NB4 (cell line): ENCODE data around the gene EDN2.

Experiments
- DNase-seq: peaks from one replicate; pipeline ENCODE4 v3.0.0; 2010; ENCODE audit warnings: low read depth
- H3K4me3 ChIP-seq: one replicate; pipeline ENCODE4 v1.5.1; 2011; ENCODE audit warnings: mild to moderate bottlenecking, low read depth, low read length, moderate library complexity
- MYC ChIP-seq: IDR thresholded peaks from 2 replicates; pipeline ENCODE4 v1.6.1; 2011; ENCODE audit warnings: low read depth, low read length
- POLR2A ChIP-seq: IDR thresholded peaks from 2 replicates; pipeline ENCODE4 v1.6.1; 2011; ENCODE audit warnings: mild to moderate bottlenecking; ENCODE audit not compliant: insufficient read length; ENCODE audit errors: extremely low read depth
- TF ChIP-seq, protein P1 (sequence below): IDR thresholded peaks from 2 replicates; pipeline ENCODE4 v1.6.1; 2011; ENCODE audit warnings: low read depth, low read length
- TF ChIP-seq, protein P2 (sequence below): IDR thresholded peaks from one replicate; pipeline ENCODE4 v1.5.1; 2012; ENCODE audit warnings: low read depth, low read length

Gene EDN2

DNA sequence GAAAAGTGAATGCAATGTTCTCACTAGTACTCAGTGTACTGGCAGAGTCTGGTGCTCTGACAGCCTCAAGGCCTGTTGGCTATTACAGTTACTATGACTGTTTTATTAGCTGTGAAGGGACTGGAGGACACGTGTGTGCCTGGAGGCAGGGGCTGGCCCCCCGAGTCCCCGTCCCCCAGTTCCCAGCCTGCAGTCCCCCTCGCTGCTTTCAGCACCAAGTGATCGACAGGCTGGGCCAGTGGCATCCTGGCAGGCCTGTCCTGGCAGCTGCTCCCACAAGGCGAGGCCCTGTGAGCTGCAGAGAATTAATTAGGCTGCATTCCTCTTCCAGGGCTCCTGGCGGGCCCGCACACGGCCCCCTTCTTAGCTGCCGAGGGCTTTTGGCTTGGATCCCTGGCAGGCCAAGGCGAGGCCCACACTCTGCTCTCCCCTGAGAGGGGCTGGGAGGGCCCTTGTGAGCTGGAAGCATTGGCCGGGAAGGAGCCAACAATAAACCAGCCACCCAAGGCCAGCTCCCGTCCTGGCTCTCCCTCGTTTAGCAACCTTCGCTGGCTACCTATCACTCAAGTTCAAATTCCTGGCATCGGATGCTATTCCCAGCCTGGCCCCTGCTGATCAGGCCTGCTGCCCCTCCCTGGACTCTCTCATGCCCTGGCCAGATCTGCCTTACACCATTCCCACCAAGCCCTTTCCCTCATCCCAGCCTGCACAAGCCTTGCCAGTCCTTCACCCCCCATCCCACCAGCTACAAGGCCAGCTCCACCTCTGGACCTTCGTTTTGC lies 9.8 kb downstream of the EDN2 start:
- no peak for DNase-seq
- no peak for TF ChIP-seq POLR2A
- TF ChIP-seq MYC = no peak
- TF ChIP-seq, protein P1, sequence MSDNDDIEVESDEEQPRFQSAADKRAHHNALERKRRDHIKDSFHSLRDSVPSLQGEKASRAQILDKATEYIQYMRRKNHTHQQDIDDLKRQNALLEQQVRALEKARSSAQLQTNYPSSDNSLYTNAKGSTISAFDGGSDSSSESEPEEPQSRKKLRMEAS = no peak
- TF ChIP-seq, protein P2, sequence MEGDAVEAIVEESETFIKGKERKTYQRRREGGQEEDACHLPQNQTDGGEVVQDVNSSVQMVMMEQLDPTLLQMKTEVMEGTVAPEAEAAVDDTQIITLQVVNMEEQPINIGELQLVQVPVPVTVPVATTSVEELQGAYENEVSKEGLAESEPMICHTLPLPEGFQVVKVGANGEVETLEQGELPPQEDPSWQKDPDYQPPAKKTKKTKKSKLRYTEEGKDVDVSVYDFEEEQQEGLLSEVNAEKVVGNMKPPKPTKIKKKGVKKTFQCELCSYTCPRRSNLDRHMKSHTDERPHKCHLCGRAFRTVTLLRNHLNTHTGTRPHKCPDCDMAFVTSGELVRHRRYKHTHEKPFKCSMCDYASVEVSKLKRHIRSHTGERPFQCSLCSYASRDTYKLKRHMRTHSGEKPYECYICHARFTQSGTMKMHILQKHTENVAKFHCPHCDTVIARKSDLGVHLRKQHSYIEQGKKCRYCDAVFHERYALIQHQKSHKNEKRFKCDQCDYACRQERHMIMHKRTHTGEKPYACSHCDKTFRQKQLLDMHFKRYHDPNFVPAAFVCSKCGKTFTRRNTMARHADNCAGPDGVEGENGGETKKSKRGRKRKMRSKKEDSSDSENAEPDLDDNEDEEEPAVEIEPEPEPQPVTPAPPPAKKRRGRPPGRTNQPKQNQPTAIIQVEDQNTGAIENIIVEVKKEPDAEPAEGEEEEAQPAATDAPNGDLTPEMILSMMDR = no peak
- no peak overlapping the region for H3K4me3 ChIP-seq

DNA sequence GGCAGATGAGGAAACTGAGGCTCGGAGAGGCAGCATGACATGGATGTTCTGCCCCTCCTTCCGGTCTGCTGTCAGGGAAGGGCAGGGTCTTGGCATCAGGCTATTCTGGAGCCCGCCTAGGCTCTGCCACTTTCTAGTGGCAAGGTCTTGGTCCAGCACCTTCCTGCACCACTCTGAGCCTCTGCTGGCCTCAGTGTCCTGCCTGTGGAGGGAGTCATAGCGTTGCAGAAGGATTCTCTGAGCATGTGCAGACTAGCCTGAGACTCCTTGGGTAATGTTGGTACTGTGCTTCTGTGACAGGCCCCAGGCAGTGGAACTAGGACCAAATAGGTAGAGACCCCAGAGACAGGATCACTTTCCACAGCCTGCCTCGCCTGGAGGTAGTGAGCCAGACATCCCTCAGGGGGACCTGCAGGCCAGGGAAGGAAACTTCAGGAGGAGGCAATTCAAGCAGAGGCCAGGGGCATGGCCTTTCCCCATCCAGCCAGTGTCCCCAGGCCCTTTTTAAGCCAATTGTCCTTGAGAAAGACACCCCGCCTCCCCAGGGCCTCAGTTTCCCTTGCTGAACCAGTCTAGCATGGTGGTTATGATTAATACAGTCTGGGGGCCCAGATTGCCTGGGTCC lies 10.6 kb downstream of the EDN2 start:
- H3K4me3 ChIP-seq = no peak overlapping the region
- no peak for DNase-seq
- TF ChIP-seq POLR2A = no peak
- TF ChIP-seq, protein P1 = no peak
- no peak for TF ChIP-seq MYC
- TF ChIP-seq, protein P2 = no peak

DNA sequence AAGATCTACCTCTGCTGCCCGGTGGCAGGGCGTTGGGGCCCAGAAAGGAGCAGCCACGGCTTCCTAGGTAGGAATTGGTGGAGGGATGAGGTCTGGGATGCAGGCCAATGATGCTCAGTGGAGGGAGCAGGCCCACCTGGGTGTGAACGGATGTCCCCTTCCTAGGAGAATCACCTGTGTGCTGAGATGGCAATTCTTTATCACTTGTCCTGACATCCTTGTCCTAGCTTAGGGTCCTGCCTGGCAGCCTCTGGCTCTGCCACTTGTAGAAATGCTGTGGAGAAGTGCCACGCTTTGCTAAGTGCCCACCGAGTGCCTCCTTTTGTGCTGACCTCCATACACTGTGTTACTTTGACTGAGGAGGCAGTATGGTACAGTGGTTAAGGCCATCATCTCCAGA lies 12.8 kb downstream of the EDN2 start:
- TF ChIP-seq POLR2A (no peak), MYC (no peak)
- TF ChIP-seq, protein P2 = no peak
- TF ChIP-seq, protein P1 = no peak
- no peak for DNase-seq
- no peak overlapping the region for H3K4me3 ChIP-seq

DNA sequence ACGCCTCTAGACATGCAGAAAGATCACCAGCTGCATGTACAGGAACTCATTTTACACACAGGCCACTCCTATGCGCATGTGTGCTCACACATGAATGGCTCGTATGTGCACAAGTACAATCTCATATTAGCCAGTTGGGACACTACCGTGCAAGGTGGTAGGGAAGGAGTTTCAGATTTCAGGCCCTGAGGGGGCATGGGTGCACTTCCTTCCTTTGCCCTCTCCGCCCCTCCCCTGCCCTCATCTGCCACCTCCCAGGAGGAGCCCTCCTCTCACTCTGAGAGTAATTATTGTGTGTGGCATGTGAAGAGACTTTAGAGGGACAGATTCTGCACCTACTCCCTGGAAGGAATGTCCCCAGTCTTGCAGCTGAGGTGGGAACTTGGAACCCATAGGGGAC lies 14.8 kb downstream of the EDN2 start:
- TF ChIP-seq, protein P1 = peak; percentile 10; the same call in 1 of the 2 replicates
- TF ChIP-seq, protein P2 = no peak
- no peak for TF ChIP-seq MYC
- no peak for TF ChIP-seq POLR2A
- no peak for DNase-seq
- no peak overlapping the region for H3K4me3 ChIP-seq

DNA sequence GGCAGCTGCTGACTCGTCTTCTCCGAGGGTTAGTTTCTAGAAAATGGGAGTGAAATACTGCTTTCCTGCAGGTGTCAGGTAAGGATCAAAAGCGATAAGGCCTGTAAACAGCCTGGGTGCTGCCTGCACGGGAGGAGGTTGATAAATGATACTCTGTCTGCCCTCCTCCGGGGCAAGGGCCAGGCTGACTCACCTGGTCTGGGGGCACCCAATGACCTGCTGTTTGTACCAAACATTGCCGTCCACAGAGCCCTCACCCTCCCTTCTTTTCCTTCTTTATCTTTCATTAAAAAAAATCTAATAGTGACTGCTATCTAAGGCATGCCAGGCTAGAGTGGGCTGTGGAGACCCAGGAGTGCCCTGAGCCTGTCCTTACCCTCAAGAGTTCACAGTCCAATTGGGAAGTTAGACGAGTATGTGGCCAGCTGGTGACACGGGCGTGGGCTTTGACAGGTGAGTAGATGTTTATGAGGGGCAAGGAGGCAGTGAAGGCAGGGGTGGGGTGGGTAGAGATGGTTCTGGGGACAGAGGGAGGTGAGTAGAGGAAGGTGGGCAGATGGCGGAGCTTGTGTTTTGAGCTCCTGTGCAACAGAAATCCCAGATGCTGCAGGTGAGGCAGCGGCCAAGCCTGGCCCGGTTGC lies 16.2 kb downstream of the EDN2 start:
- TF ChIP-seq POLR2A = no peak
- no peak overlapping the region for H3K4me3 ChIP-seq
- no peak for DNase-seq

DNA sequence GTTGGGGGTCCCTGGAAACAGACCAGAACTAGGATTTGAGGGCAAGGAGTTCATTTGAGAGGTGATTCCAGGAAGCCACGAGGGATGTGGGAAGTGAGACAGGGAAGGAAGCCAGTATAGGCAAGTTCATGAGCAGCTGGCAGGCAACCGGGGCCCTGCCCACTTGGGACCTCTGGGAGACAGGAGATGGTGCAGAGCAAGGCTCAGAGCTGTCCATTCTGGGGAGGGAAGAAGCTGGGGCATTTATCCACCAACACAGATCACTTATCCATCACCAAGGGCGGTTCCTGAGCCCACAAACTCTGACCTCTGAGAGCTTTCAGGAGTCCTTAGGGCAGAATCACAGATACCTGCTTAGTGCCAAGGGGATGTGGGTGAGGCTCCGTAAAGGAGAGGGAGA lies 16.8 kb downstream of the EDN2 start:
- H3K4me3 ChIP-seq = no peak overlapping the region
- no peak for DNase-seq
- TF ChIP-seq, protein P2 = no peak
- TF ChIP-seq, protein P1 = no peak
- no peak for TF ChIP-seq POLR2A
- TF ChIP-seq MYC = no peak
